Colonic mucosa (tissue), 4 donors: ENCODE results near the gene TRIM31. TPM values are rescaled to one million over a fixed set of nuclear protein-coding genes. Genes with fewer than 3 reads are reported as not detected.
"Not testable (repeated sequence)": the region's sequence is repeated elsewhere in the genome, so short reads cannot be mapped to it uniquely, and the experiment has no call there.

Source experiments
- DNase-seq: peaks from one replicate; pipeline ENCODE4 v3.0.0-alpha.2; 2020
- H3K27ac ChIP-seq: fragments of 200-600 bp; one replicate; pipeline ENCODE4 v1.8.0; 2021
- H3K27me3 ChIP-seq: fragments of 200-600 bp; one replicate; pipeline ENCODE4 v1.8.0; 2021
- H3K36me3 ChIP-seq: fragments of 200-600 bp; one replicate; pipeline ENCODE4 v1.8.0; 2021
- H3K4me1 ChIP-seq: fragments of 200-600 bp; one replicate; pipeline ENCODE4 v1.8.0; 2021; ENCODE audit warnings: mild to moderate bottlenecking
- H3K4me3 ChIP-seq: fragments of 200-600 bp; one replicate; pipeline ENCODE4 v1.8.0; 2021
- H3K9ac ChIP-seq, 2 donors: one replicate each; pipeline ENCODE4 v1.7.0; 2013; ENCODE audit warnings: control low read depth in 2 of 2, low read depth in 2 of 2, low read length in 2 of 2
- H3K9me3 ChIP-seq: fragments of 200-600 bp; one replicate; pipeline ENCODE4 v1.8.0; 2021
- CTCF ChIP-seq: fragments of 200-600 bp; IDR thresholded peaks from one replicate; pipeline ENCODE4 v1.8.0; 2022; ENCODE audit warnings: antibody characterized with exemption, mild to moderate bottlenecking
- intact Hi-C: fragments of 100-400 bp; cut with DNase I; formaldehyde crosslinking; loops from one replicate; pipeline ENCODE4 v1.14.1; 2022
- total RNA-seq, 2 donors: library from RNA; stranded (reverse); fragmentation: NEBNext Ultra II Directional in 1 of 2; extraction: Animal tissue kit (Norgen Biotek cat#: 25700) in 1 of 2; gene quantifications; one replicate each; pipeline ENCODE4 v1.2.1, GENCODE V29; 2021
- donor health status: healthy.
- donor health status: DM: no; HTN: no; CAD: no.
- donor health status: DM: no; HTN: no; CAD: no.

The TRIM31 gene
- total RNA-seq, 2 donors from 2014 or later = 44.4 to 51.2 TPM

- DNase-seq = no peak
- intact Hi-C loops = no loop called here
- Histone ChIP-seq H3K27me3 (no peaks in the 10 kb centered on the region), H3K9me3 (no peaks in the 10 kb centered on the region), H3K4me1 (no peaks in the 10 kb centered on the region), H3K27ac (no peak overlapping the region), H3K4me3 (no peak overlapping the region), H3K9ac (no peak overlapping the region), H3K36me3 (no peaks in the 10 kb centered on the region)
- no peak for TF ChIP-seq CTCF
Measured at GRCh38 chr6:30145818-30146217, 32.9 kb upstream of the TRIM31 start.

- no peaks in the 10 kb centered on the region for H3K27me3 ChIP-seq
- TF ChIP-seq CTCF = no peak
- H3K9ac ChIP-seq = no peak overlapping the region
- no peak overlapping the region for H3K4me3 ChIP-seq
- H3K4me1 ChIP-seq = no peaks in the 10 kb centered on the region
- H3K9me3 ChIP-seq = no peaks in the 10 kb centered on the region
- no peak overlapping the region for H3K27ac ChIP-seq
- DNase-seq = no peak
- no peaks in the 10 kb centered on the region for H3K36me3 ChIP-seq
- intact Hi-C loops = no loop called here
Measured at GRCh38 chr6:30144811-30145210, 31.9 kb upstream of the TRIM31 start.

GRCh38 chr6:30143780-30144179 is 30.9 kb upstream of the TRIM31 start:
- Histone ChIP-seq H3K36me3 (no peaks in the 10 kb centered on the region), H3K9me3 (no peaks in the 10 kb centered on the region), H3K4me3 (no peak overlapping the region), H3K27me3 (no peaks in the 10 kb centered on the region), H3K27ac (peak overlapping the region; percentile 49), H3K9ac (no peak overlapping the region), H3K4me1 (no peaks in the 10 kb centered on the region)
- intact Hi-C loops = no loop called here
- peak; percentile 50 for DNase-seq
- no peak for TF ChIP-seq CTCF

GRCh38 chr6:30142665-30143064 is 29.8 kb upstream of the TRIM31 start:
- H3K36me3 ChIP-seq = no peaks in the 10 kb centered on the region
- intact Hi-C loops = no loop called here
- H3K9ac ChIP-seq = no peak overlapping the region
- DNase-seq = no peak
- no peaks in the 10 kb centered on the region for H3K4me1 ChIP-seq
- TF ChIP-seq CTCF = no peak
- no peak overlapping the region for H3K27ac ChIP-seq
- no peak overlapping the region for H3K4me3 ChIP-seq
- no peaks in the 10 kb centered on the region for H3K27me3 ChIP-seq
- H3K9me3 ChIP-seq = no peaks in the 10 kb centered on the region

- H3K4me1 ChIP-seq, H3K36me3 ChIP-seq, H3K9me3 ChIP-seq, H3K9ac ChIP-seq, intact Hi-C loops, DNase-seq, H3K27ac ChIP-seq, H3K27me3 ChIP-seq, H3K4me3 ChIP-seq: not testable (repeated sequence)
Measured at GRCh38 chr6:30140240-30140639, 27.4 kb upstream of the TRIM31 start.

- intact Hi-C loops = loop anchor here (5.0 kb wide), 1 partner anchor 36 kb away; no protein-coding TSS in a partner anchor
- DNase-seq = peak; percentile 21
- TF ChIP-seq CTCF = no peak
- H3K27ac ChIP-seq = peak overlapping the region; percentile 41
- H3K9me3 ChIP-seq = no peaks in the 10 kb centered on the region
- no peak overlapping the region for H3K9ac ChIP-seq
- no peaks in the 10 kb centered on the region for H3K27me3 ChIP-seq
- no peaks in the 10 kb centered on the region for H3K4me1 ChIP-seq
- peak overlapping the region; percentile 16 for H3K4me3 ChIP-seq
- no peaks in the 10 kb centered on the region for H3K36me3 ChIP-seq
Measured at GRCh38 chr6:30136570-30137286, 23.8 kb upstream of the TRIM31 start.
